Measurements from ENCODE around the gene ZNF555.
"Not testable (repeated sequence)": the region's sequence is repeated elsewhere in the genome, so short reads cannot be mapped to it uniquely, and the experiment has no call there.

ZNF555 gene

GRCh38 chr19:2867025-2867991 lies 26.0 kb downstream of the ZNF555 start, which contains the start of gene ZNF556:
Gene ZNF556, plus strand, starts transcription at chr19:2867335. Its CDS starts 87 bp downstream, at chr19:2867422.
- DNase-seq (ENCODE audit: low read depth): no peak

- DNase-seq (ENCODE audit: low read depth): no peak
Observed at GRCh38 chr19:2869618-2870017, 28.3 kb downstream of the ZNF555 start.

GRCh38 chr19:2872175-2872574 lies 30.9 kb downstream of the ZNF555 start:
- DNase-seq (ENCODE audit: low read depth): peak; percentile 28

- DNase-seq (ENCODE audit: low read depth): no peak
Observed at GRCh38 chr19:2877398-2878331, 36.4 kb downstream of the ZNF555 start.

GRCh38 chr19:2883686-2884439 lies 42.6 kb downstream of the ZNF555 start:
- peak; percentile 16 for DNase-seq (ENCODE audit: low read depth)

- no peak for DNase-seq (ENCODE audit: low read depth)
Observed at GRCh38 chr19:2885736-2886135, 44.5 kb downstream of the ZNF555 start.

GRCh38 chr19:2887391-2887914 lies 46.2 kb downstream of the ZNF555 start:
- peak; percentile 69 for DNase-seq (ENCODE audit: low read depth)

GRCh38 chr19:2888731-2889224 lies 47.5 kb downstream of the ZNF555 start:
- no peak for DNase-seq (ENCODE audit: low read depth)

- DNase-seq (ENCODE audit: low read depth): not testable (repeated sequence)
Observed at GRCh38 chr19:2890531-2890930, 49.3 kb downstream of the ZNF555 start.

- DNase-seq (ENCODE audit: low read depth): no peak
Observed at GRCh38 chr19:2896694-2897093, 55.4 kb downstream of the ZNF555 start.

GRCh38 chr19:2900296-2901252 lies 59.3 kb downstream of the ZNF555 start, which contains the start of gene ZNF57:
Gene ZNF57, plus strand, starts transcription at chr19:2900928. Its CDS starts 118 bp downstream, at chr19:2901046.
- peak; percentile 99 for DNase-seq (ENCODE audit: low read depth)

- no peak for DNase-seq (ENCODE audit: low read depth)
Observed at GRCh38 chr19:2902590-2903218, 61.4 kb downstream of the ZNF555 start.

GRCh38 chr19:2903326-2903725 lies 62.1 kb downstream of the ZNF555 start:
- not testable (repeated sequence) for DNase-seq (ENCODE audit: low read depth)

GRCh38 chr19:2905918-2906519 lies 64.7 kb downstream of the ZNF555 start:
- DNase-seq (ENCODE audit: low read depth): no peak

GRCh38 chr19:2906631-2907195 lies 65.4 kb downstream of the ZNF555 start:
- DNase-seq (ENCODE audit: low read depth): no peak
